Colonic mucosa (tissue), 4 donors: Measurements from ENCODE around the gene GRIN1. TPM values are rescaled to one million over a fixed set of nuclear protein-coding genes. Genes with fewer than 3 reads are reported as not detected.

ENCODE experiments used
- DNase-seq: peaks from one replicate; pipeline ENCODE4 v3.0.0-alpha.2; 2020
- H3K27ac ChIP-seq: fragments of 200-600 bp; one replicate; pipeline ENCODE4 v1.8.0; 2021
- H3K27me3 ChIP-seq: fragments of 200-600 bp; one replicate; pipeline ENCODE4 v1.8.0; 2021
- H3K36me3 ChIP-seq: fragments of 200-600 bp; one replicate; pipeline ENCODE4 v1.8.0; 2021
- H3K4me1 ChIP-seq: fragments of 200-600 bp; one replicate; pipeline ENCODE4 v1.8.0; 2021; ENCODE audit warnings: mild to moderate bottlenecking
- H3K4me3 ChIP-seq: fragments of 200-600 bp; one replicate; pipeline ENCODE4 v1.8.0; 2021
- H3K9ac ChIP-seq, 2 donors: one replicate each; pipeline ENCODE4 v1.7.0; 2013; ENCODE audit warnings: control low read depth in 2 of 2, low read depth in 2 of 2, low read length in 2 of 2
- H3K9me3 ChIP-seq: fragments of 200-600 bp; one replicate; pipeline ENCODE4 v1.8.0; 2021
- CTCF ChIP-seq: fragments of 200-600 bp; IDR thresholded peaks from one replicate; pipeline ENCODE4 v1.8.0; 2022; ENCODE audit warnings: antibody characterized with exemption, mild to moderate bottlenecking
- intact Hi-C: fragments of 100-400 bp; cut with DNase I; formaldehyde crosslinking; loops from one replicate; pipeline ENCODE4 v1.14.1; 2022
- total RNA-seq, 2 donors: library from RNA; stranded (reverse); fragmentation: NEBNext Ultra II Directional in 1 of 2; extraction: Animal tissue kit (Norgen Biotek cat#: 25700) in 1 of 2; gene quantifications; one replicate each; pipeline ENCODE4 v1.2.1, GENCODE V29; 2021
- donor health status: healthy.
- donor health status: DM: no; HTN: no; CAD: no.
- donor health status: DM: no; HTN: no; CAD: no.

Gene GRIN1
- total RNA-seq, 2 donors from 2014 or later = 0.47 to 0.93 TPM

GRCh38 chr9:137152844-137153405, 14.0 kb downstream of the GRIN1 start:
- no peaks in the 10 kb centered on the region for H3K9me3 ChIP-seq
- no peaks in the 10 kb centered on the region for H3K36me3 ChIP-seq
- TF ChIP-seq CTCF = no peak
- no peaks in the 10 kb centered on the region for H3K4me1 ChIP-seq
- no peak overlapping the region for H3K27ac ChIP-seq
- intact Hi-C loops = no loop called here
- peaks cover 25% of the 10 kb centered on the region for H3K27me3 ChIP-seq
- no peak overlapping the region for H3K9ac ChIP-seq
- H3K4me3 ChIP-seq = no peak overlapping the region
- DNase-seq = no peak

- H3K27ac ChIP-seq = no peak overlapping the region
- no peaks in the 10 kb centered on the region for H3K4me1 ChIP-seq
- H3K9me3 ChIP-seq = no peaks in the 10 kb centered on the region
- H3K27me3 ChIP-seq = peaks cover 56% of the 10 kb centered on the region
- TF ChIP-seq CTCF = no peak
- intact Hi-C loops = no loop called here
- H3K9ac ChIP-seq = no peak overlapping the region
- DNase-seq = peak; percentile 61
- no peak overlapping the region for H3K4me3 ChIP-seq
- no peaks in the 10 kb centered on the region for H3K36me3 ChIP-seq
These were observed 17.8 kb downstream of the GRIN1 start for GRCh38 chr9:137156567-137157375.

- no peaks in the 10 kb centered on the region for H3K36me3 ChIP-seq
- DNase-seq = no peak
- H3K9me3 ChIP-seq = no peaks in the 10 kb centered on the region
- peaks cover 7% of the 10 kb centered on the region for H3K4me1 ChIP-seq
- H3K4me3 ChIP-seq = no peak overlapping the region
- H3K9ac ChIP-seq = no peak overlapping the region
- intact Hi-C loops = no loop called here
- TF ChIP-seq CTCF = no peak
- peaks cover 66% of the 10 kb centered on the region for H3K27me3 ChIP-seq
- H3K27ac ChIP-seq = no peak overlapping the region
These were observed 18.9 kb downstream of the GRIN1 start for GRCh38 chr9:137157618-137158415.

- intact Hi-C loops = no loop called here
- Histone ChIP-seq H3K27ac (no peak overlapping the region), H3K9ac (no peak overlapping the region), H3K4me1 (peaks cover 16% of the 10 kb centered on the region), H3K4me3 (no peak overlapping the region), H3K9me3 (no peaks in the 10 kb centered on the region), H3K27me3 (peaks cover 73% of the 10 kb centered on the region), H3K36me3 (no peaks in the 10 kb centered on the region)
- TF ChIP-seq CTCF = no peak
- no peak for DNase-seq
These were observed 19.7 kb downstream of the GRIN1 start for GRCh38 chr9:137158625-137159024.

- intact Hi-C loops = no loop called here
- Histone ChIP-seq H3K27me3 (peaks cover 81% of the 10 kb centered on the region), H3K9ac (no peak overlapping the region), H3K4me3 (no peak overlapping the region), H3K9me3 (no peaks in the 10 kb centered on the region), H3K27ac (no peak overlapping the region), H3K36me3 (no peaks in the 10 kb centered on the region), H3K4me1 (peaks cover 16% of the 10 kb centered on the region)
- DNase-seq = no peak
- TF ChIP-seq CTCF = no peak
These were observed 20.4 kb downstream of the GRIN1 start for GRCh38 chr9:137159105-137160053.
